HG02973 (cell line): ENCODE measurements around the gene CDC25B.
"Not testable (repeated sequence)": the region's sequence is repeated elsewhere in the genome, so short reads cannot be mapped to it uniquely, and the experiment has no call there.

Experiments
- ATAC-seq: cut with Tn5 transposase; IDR thresholded peaks from one replicate; pipeline ENCODE4 v1.9.1; 2021; ENCODE audit warnings: moderate library complexity; ENCODE audit not compliant: unreplicated experiment

The CDC25B gene

DNA sequence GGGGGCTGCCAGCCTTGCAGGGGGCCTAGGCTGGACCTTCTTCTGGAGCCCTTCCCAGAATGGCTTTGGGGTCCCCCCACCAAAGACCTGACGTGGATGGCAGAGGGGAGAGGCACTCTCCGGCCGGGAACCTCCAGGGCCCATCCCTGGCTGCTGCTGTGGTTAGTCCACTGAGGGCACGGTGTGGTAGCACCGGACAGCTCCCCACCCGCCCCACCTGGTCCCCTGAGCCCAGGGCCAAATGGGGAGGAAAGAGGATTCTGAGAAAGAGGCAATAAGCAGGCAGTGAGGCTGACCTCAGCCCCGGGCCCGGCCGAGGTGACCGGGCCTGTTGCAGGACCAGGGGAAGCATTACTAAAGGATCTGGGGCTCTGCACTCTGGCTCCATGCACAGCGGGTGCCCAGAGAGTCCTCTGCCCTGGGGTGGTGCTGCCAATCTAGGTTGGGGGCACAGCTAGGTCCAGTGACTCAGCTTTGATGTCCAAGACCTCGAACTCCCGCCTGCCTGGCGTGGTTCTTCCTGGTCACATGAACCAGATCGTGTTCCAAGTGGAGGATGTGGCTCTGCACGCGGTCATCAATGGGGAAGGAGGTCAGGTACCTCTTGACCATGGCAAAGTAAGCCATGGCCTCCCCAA lies 11.8 kb upstream of the CDC25B start:
- ATAC-seq, result no peak

DNA sequence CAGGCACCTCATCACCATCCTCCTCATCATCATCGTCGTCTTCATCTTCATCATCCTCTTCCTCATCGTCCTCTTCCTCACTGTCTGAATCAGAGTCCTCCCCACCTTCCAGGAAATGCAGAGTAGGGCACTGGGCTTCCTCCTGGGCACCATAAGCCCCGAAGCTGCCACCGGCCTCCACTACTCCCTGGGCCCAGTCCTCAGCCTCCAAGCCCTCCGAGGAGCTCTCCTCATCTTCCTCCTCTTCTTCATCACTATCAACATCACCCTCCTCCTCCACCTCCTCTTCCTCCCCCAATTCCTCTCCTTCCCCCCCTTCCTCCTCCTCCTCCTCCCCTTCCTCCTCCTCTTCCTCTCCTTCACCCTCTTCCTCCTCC lies 11.3 kb upstream of the CDC25B start:
- ATAC-seq, result no peak

DNA sequence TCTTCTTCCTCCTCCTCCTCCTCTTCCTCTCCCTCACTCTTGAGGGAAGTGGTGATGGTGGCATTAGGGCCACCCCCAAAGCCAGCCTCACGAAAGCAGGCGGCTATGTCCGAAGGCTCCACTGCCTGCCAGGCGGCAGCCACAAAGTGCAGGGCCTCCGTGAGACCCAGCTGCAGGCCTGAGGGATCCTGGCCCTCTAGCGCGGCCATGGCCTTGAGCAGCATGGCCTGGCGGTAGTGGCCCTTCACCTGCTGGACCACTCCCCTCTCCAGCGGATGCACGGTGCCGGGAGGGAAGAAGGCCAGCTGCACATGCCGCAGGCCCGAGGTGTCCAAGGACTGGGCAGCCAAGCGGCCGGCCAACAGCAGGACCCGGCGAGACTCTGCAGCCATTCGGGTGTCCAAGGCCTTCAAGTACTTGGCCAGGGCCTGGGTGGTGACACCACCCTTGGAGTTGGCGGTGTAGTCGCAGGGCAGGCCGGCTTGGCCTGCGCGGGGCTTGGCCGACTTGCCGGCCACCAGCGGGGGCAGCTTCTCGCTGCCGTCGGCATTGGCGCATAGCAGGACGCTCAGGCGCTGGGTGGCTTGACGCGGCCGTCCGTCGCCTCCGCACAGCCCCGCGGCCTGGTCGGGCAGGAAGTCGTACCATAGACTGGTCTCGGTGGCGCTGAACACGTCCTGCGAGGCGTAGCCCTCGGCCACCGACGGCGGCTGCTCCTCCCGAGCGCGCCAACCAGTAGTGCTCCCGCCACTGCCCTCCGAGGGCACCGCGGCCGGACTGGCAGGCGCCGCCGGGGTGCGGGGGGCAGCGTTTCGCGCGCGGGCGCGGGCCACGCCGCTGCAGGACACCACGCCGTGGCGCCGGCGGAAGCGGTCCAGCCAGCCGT lies 10.6 kb upstream of the CDC25B start:
- peak; percentile 4 for ATAC-seq

DNA sequence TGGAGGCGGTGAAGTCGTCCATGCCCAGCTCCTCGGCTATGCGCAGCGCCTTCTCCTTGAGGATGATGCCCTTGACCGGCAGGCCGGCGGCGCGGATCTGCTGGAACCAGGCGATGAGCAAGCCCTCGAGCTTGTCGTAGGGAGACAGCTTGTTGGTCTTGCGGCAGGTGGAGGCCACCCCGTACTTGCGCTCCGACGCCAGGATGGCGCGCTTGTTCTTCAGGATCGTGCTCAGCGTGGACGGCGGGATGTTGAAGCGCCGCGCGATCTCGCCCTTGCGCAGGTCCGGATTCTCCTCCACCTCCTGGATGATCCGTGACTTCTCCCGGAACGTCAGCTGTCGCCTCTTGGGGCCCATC lies 10.0 kb upstream of the CDC25B start:
- ATAC-seq, result peak; percentile 24

DNA sequence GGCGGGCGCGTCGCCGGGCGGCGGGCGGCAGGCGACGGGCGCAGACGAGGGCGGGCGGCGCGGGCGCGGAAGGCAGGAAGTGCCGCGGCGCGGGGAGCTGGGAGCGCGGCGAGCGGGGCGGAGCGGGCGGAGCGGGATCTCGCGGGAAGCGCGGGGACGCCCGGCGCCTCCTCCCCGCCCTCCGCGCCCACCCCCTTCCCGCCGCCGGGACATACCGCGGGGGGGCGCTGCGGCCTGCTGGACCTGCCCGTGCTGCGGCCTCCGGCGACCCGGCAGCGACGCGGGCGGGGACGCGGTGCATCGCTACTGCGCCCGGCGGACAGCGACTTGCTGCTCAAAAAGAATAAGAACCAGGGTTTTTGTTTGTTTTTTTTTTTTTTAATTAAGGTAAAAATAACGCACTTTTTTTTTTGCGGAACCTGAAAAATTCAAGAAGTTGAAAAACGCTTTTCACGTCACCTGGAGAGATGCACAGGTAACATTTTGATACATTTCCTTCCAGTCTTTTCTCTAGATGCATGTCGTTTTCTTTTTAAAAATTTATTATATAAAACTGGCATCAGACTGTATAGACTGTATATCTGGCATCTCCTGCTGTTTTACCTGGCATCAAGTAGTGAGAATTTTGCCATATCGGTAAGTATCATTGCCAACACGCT lies 9.3 kb upstream of the CDC25B start, which contains the start of gene CENPB:
Gene CENPB, minus strand, starts transcription at position 76 of the 659 bp plus-strand sequence. CDS start 257 bp downstream, outside the sequence.
- peak; percentile 73 for ATAC-seq

DNA sequence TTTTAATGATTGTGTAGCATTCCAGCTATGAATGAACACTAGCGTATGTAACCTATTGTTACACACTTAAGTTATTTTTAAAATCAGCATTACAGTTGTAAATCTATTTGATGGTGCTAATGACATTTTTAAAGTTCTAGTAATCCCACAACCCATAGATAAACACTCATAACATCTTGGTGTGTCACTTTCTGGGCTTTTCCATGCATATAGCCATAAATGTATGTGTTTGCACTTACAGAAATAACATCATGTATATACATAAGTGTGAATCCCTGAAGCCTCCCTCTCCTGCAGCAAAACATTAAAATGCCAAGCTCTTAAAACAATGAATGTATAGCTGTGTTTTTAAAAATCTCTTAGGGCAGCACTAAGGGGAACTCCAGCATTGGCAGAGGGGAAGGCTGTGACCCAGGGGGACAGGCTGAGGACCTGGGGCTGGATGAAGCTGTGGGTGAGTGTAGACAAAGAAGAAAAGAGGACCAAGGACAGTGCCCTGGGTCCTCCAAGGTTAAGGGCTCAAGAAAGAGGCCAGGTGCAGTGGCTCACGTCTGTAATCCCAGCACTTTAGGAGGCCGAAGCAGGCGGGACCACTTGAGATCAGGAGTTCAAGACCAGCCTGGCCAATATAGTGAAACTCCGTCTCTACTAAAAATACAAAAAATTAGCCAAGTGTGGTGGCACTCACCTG lies 8.6 kb upstream of the CDC25B start:
- ATAC-seq, result no peak

DNA sequence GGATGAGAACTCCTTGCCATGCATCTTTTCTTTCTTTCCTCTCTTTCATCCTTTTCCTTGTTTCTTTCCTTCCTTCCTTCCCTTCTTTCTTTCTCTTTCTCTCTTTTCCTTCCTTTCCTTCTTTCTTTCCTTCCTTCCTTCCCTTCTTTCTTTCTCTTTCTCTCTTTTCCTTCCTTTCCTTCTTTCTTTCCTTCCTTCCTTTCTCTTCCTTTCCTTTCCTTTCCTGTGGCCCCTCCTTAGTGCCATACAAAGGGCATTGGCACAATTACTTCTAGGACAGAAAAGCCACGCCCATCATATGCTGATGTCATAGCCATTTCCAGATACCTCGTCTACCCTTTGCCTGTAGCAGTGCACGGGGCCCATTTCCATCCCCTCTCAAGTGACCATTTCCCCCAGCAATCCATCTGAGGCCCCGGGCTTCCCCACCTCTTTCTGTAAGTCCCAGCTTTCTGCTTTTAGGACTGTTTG lies 7.4 kb upstream of the CDC25B start:
- ATAC-seq, result no peak

DNA sequence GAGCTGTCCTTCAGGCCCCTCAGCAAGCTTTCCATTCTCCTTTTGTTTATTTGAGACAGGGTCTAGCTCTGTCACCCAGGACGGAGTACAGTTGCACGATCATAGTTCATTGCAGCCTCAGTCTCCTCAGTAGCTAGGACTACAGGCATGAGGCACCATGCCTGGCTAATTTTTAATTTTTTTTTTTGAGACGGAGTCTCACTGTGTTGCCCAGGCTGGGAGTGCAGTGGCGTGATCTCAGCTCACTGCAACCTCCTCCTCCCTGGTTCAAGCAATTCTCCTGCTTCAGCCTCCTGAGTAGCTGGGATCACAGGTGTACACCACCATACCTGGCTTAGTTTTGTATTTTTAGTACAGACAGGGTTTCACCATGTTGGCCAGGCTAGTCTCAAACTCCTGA lies 6.9 kb upstream of the CDC25B start:
- not testable (repeated sequence) for ATAC-seq

DNA sequence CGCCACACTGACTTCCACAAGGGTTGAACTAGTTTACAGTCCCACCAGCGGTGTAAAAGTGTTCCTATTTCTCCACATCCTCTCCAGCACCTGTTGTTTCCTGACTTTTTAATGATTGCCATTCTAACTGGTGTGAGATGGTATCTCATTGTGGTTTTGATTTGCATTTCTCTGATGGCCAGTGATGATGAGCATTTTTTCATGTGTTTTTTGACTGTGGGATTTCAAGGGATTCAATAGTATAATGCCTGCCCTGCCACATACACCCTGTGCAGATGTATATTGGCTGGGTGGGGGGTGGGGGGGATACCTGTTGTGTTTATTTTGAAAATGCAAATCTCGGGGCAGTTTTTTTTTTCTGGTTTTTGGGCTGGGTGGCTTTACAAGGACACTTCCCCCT lies 1.9 kb upstream of the CDC25B start:
- ATAC-seq, result not testable (repeated sequence)

DNA sequence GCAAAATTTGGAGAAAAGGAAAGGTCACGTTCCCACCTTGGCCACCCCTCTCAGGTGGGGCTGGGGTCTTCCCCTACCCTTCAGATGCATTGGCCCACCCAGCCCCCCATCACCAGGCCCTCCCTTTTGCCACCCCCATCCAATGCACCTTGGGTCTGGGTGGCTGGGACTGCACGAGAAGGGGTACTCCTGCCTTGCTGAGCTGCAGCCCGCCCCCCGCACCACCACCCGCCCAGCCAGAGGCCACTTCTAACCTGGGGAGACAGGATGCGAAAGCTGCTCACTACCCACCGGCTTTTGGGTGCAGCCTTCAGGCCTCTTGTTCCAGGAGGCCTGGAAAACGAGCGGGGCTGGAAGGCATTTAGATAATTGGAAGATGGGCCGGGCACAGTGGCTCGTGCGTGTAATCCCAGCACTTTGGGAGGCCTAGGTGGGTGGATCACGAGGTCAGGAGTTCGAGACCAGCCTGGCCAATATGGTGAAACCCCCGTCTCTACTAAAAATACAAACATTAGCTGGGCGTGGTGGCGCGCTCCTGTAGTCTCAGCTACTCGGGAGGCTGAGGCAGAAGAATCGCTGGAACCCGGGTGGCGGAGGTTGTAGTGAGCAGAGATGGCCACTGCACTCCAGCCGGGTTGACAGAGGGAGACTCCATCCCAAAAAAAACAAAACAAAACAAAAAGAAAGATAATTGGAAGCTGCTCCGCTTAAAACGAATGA lies 1.2 kb upstream of the CDC25B start:
- no peak for ATAC-seq

DNA sequence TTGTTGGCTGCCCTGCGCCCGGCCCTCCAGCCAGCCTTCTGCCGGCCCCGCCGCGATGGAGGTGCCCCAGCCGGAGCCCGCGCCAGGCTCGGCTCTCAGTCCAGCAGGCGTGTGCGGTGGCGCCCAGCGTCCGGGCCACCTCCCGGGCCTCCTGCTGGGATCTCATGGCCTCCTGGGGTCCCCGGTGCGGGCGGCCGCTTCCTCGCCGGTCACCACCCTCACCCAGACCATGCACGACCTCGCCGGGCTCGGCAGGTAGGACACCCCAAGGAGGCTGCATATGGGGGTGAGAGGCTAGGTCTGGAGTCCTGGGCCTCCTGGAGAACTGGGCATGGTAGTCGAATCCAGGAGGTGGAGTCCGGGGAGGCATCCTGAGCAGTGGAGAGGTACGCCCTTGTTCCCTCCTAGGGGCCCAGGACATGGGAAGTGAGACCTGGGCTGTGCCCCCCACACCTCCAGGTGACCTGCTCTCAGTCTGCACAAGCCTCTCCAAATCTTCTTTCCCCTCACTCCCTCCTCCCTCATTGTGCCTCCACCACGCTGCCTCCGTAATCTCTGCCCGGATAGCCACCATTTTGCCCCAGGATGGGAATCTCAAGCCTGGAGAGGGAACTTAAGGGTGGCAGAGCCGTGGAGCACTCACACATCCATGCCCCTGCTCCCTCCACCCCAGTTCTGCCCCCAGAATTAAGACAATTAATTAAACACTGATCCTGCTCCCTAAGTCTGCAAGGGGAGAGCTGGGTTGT lies 541 bp downstream of the CDC25B start:
- ATAC-seq, result no peak

DNA sequence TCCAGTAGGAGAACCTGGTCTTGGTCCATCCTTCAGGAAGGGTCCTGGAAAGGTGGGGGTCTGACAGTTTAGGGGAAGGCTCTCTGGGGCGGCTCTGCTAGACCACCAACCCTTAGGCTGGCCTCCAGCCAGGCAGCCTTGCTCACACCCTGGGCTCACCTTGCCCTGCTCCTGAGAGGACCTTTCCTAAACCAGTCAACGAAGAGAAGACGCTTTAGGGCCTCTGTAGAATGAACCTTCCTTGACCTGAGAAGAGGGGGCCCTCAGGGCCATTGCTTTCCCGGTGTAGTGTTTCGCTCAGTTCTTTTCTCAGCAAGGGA lies 1.1 kb downstream of the CDC25B start:
- ATAC-seq, result no peak

DNA sequence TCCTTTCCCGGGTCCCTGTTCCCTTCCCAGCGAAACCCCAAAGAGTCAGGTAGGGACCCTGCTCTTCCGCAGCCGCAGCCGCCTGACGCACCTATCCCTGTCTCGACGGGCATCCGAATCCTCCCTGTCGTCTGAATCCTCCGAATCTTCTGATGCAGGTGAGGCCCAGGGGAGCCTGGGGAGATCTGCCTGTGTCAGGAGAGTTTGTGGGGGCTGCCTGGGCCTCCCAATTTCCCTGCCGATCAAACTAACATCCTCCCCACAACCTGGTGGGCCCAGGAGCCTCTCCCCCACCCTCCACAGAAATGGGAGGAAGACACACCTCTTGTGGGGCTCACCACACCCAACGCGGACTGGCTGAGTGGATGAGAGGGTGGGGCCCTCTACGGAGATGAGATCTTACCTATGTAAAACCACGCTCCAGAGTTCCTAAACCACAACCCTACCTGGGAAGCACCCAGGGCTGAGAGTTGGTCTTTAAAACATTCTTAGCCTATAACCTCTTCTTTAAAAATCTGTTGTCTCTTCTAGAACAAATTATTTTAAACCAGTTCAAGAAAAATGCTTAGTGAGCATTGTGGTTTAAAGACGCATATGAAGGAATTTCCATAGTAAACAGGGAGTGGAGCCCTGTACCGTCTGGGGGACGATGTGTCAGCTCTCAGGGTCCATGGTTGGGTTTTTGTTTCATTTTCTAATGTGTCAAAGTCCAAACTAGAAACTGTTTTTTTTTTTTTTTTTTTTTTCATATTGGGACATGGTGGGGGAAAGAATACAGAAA lies 1.7 kb downstream of the CDC25B start:
- no peak for ATAC-seq

DNA sequence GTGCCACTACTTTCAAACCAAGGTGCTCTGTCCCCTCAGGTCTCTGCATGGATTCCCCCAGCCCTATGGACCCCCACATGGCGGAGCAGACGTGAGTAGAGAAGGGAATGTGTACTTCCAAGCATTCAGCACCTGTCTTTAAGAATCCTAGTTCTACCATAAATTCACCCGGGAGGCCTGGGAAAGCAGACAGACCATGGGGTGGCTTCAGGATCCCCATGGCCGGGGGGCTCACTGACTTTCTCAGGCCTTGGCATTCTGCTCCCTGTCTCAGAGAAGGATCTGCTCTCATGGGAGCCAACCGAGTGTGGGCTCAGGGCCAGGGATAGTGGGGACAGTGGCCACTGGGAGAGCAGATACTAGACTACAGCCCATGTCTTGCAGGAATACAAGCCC lies 2.3 kb downstream of the CDC25B start:
- ATAC-seq, result no peak

DNA sequence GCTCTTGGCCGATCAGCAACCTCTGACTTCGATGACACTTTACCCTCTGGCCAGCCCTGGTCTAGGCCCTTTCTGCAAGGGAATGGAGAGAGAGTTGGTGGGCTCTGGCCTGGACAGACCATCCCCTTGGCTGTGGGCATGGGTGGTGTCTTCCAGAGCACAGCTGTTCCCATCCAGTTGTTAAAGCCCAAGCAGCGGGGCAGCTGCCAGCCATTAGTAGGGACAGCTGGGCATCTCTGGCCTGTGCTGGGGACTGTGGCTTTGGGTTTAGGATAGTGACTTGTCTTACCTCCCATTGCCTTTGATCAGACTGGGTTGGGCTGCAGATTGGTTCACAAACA lies 2.8 kb downstream of the CDC25B start:
- ATAC-seq, result no peak

DNA sequence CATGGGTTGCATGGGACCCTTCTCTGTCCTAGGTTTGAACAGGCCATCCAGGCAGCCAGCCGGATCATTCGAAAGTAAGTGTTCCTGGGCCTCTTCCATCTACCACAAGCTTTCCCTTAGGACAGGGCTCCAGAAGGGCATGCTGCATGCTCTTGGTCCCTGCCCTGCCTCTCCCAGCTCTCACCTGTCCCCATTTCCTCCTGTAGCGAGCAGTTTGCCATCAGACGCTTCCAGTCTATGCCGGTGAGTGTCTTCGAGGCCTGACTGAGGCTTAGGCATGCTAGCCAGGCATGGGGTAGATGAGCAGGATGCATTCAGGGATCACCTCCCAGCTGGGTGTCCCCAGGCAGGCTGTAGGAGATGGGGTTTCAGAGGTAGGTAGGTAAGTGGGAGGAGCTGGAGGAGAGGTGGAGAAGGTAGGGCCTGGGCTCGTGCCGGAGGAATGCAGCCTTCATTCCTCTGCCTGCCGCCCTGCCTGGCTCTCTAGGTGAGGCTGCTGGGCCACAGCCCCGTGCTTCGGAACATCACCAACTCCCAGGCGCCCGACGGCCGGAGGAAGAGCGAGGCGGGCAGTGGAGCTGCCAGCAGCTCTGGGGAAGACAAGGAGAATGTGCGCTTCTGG lies 4.3 kb downstream of the CDC25B start:
- ATAC-seq, result no peak

DNA sequence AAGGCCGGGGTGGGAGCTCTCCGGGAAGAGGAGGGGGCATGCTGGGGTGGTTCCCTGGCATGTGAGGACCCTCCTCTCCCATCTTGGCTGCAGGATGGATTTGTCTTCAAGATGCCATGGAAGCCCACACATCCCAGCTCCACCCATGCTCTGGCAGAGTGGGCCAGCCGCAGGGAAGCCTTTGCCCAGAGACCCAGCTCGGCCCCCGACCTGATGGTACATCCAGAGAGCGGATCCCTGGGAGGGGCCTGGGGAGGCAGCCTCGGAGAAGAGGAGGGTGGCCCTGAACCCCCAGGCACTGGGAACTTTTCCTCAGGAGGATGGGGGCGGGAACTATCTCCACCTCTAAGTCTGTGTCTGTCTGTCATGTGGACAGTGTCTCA lies 4.8 kb downstream of the CDC25B start:
- no peak for ATAC-seq

DNA sequence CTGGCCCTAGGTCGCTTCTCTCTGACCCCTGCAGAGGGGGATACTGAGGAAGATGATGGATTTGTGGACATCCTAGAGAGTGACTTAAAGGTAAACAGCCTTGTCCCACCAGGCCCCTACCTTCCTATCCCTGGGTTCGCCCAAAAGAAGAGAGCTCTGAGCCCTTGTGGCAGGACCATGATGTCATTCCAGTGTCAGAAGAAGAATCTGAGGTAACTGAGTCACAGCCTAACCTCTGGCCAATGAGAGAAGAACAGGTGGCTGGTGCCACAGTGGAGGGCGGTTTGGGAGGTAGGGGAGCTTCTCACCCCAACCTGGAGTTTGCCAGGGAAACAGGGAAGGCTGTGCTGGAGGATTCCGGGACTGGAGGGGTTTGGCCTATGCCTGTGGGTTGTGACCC lies 5.2 kb downstream of the CDC25B start:
- no peak for ATAC-seq

DNA sequence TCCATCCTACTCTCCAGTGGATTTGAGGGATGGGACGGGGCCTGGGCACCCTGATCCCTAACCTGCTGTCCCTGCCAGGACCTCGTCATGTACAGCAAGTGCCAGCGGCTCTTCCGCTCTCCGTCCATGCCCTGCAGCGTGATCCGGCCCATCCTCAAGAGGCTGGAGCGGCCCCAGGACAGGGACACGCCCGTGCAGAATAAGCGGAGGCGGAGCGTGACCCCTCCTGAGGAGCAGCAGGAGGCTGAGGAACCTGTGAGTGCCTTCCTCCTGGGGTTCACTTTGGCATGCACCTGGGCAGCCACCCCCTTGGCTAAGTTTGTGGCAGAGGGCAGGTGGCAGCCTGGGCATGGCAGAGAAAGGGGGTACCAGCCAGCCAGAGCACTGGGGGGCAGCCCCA lies 5.7 kb downstream of the CDC25B start:
- no peak for ATAC-seq
